PC-3 (cell line): ENCODE results near the gene FGFR2. TPM values are rescaled to one million over a fixed set of nuclear protein-coding genes. Genes with fewer than 3 reads are reported as not detected.

ENCODE experiments used
- ATAC-seq: fragments of 200-7000 bp; cut with Tn5 transposase; 2 replicates; pipeline ENCODE4 v1.9.1; 2020; ENCODE audit warnings: mild to moderate bottlenecking, moderate library complexity
- BruUV-seq: library from RNA; stranded (reverse); fragments of 400-500 nt; replicated peaks from 2 replicates; lab custom pipeline; 2021; lab: Mats Ljungman, UMichigan
- CTCF ChIA-PET: fragments of 300-600 bp; sonication (Branson Sonifier 250); formaldehyde crosslinking; loops from one replicate; lab custom pipeline; 2022; ENCODE audit warnings: antibody characterized with exemption; lab: Charles Lee
- POLR2A ChIA-PET: fragments of 300-600 bp; sonication (Branson Sonifier 250); formaldehyde crosslinking; loops from one replicate; lab custom pipeline; 2022; ENCODE audit warnings: antibody characterized with exemption; ENCODE audit not compliant: unreplicated experiment; lab: Charles Lee
- DNase-seq: peaks from one replicate; pipeline ENCODE4 v3.0.0-alpha.2; 2015
- H2AFZ ChIP-seq: fragments of 300-600 bp; sonication (generic); 2 replicates; pipeline ENCODE4 v1.6.0; 2016; ENCODE audit warnings: antibody characterized with exemption, low read length
- H3F3A ChIP-seq: fragments of 300-600 bp; sonication (generic); one replicate; pipeline ENCODE4 v1.6.0; 2017; ENCODE audit warnings: antibody characterized with exemption, low read length, control low read depth, mild to moderate bottlenecking; ENCODE audit not compliant: unreplicated experiment
- H3K27ac ChIP-seq: fragments of 300-600 bp; sonication (generic); 2 replicates; pipeline ENCODE4 v1.5.1; 2016; ENCODE audit warnings: mild to moderate bottlenecking, low read length
- H3K27me3 ChIP-seq: fragments of 300-600 bp; sonication (generic); 2 replicates; pipeline ENCODE4 v1.6.1; 2016; ENCODE audit warnings: low read length, mixed read lengths
- H3K36me3 ChIP-seq: fragments of 300-600 bp; sonication (generic); 2 replicates; pipeline ENCODE4 v1.6.1; 2016; ENCODE audit warnings: low read depth, mixed run types, low read length, mixed read lengths
- H3K4me1 ChIP-seq: fragments of 300-600 bp; sonication (generic); 2 replicates; pipeline ENCODE4 v1.5.1; 2016; ENCODE audit warnings: low read length; ENCODE audit not compliant: insufficient read depth
- H3K4me2 ChIP-seq: fragments of 300-600 bp; sonication (generic); 2 replicates; pipeline ENCODE4 v1.6.0; 2016; ENCODE audit warnings: low read length
- H3K4me3 ChIP-seq: fragments of 300-600 bp; sonication (generic); 2 replicates; pipeline ENCODE4 v1.5.1; 2016; ENCODE audit warnings: mild to moderate bottlenecking, low read length, mixed read lengths
- H3K79me2 ChIP-seq: fragments of 300-600 bp; sonication (generic); 2 replicates; pipeline ENCODE4 v1.6.1; 2017; ENCODE audit warnings: low read length, mixed read lengths
- H3K9ac ChIP-seq: fragments of 300-600 bp; sonication (generic); 2 replicates; pipeline ENCODE4 v1.6.0; 2016; ENCODE audit warnings: mild to moderate bottlenecking, low read length
- H3K9me2 ChIP-seq: fragments of 300-600 bp; sonication (generic); replicated peaks from 2 replicates; pipeline ENCODE4 v1.6.1; 2016; ENCODE audit warnings: mixed run types, low read length, mixed read lengths
- H3K9me3 ChIP-seq: fragments of 300-600 bp; sonication (generic); 2 replicates; pipeline ENCODE4 v1.6.1; 2016; ENCODE audit warnings: low read length, mixed read lengths
- H4K20me1 ChIP-seq: fragments of 300-600 bp; sonication (generic); 2 replicates; pipeline ENCODE4 v1.6.1; 2016; ENCODE audit warnings: low read length, mixed read lengths
- CTCF ChIP-seq: fragments of 300-600 bp; sonication (generic); conservative IDR thresholded peaks from 2 replicates; pipeline ENCODE4 v1.5.1; 2017; ENCODE audit warnings: antibody characterized with exemption, low read depth, mild to moderate bottlenecking, low read length
- EZH2 ChIP-seq: fragments of 300-600 bp; sonication (generic); IDR thresholded peaks from one replicate; pipeline ENCODE4 v1.6.1; 2017; ENCODE audit warnings: antibody characterized with exemption, mild to moderate bottlenecking, low read length; ENCODE audit not compliant: unreplicated experiment
- EZH2phosphoT487 ChIP-seq: fragments of 300-600 bp; sonication (generic); IDR thresholded peaks from 2 replicates; pipeline ENCODE4 v1.6.1; 2018; ENCODE audit warnings: mild to moderate bottlenecking, antibody characterized with exemption, low read length, borderline replicate concordance
- intact Hi-C: fragments of 100-400 bp; cut with micrococcal nuclease; formaldehyde crosslinking; loops from 2 replicates; pipeline ENCODE4 v1.9.0; 2023
- total RNA-seq: library from RNA; depleted of rRNA; stranded (reverse); fragments of >200 nt; gene quantifications from 2 replicates; pipeline ENCODE4 v1.2.3, GENCODE V29; 2014

Gene FGFR2
- total RNA-seq, 1 experiment from 2014 or later: 0.36 TPM

- Histone ChIP-seq H3K4me1 (peaks cover 12% of the 10 kb centered on the region), H3F3A (no peaks in the 10 kb centered on the region), H3K9me3 (no peaks in the 10 kb centered on the region), H3K36me3 (no peaks in the 10 kb centered on the region), H4K20me1 (no peaks in the 10 kb centered on the region), H3K9me2 (no peaks in the 10 kb centered on the region), H3K4me3 (no peak overlapping the region), H3K9ac (no peak overlapping the region), H3K27me3 (peaks cover 1% of the 10 kb centered on the region; the same call in 1 of the 2 replicates), H3K27ac (no peak overlapping the region), H2AFZ (no peak overlapping the region), H3K79me2 (no peaks in the 10 kb centered on the region), H3K4me2 (no peak overlapping the region)
- no peak for TF ChIP-seq CTCF
- no peak for TF ChIP-seq EZH2phosphoT487
- TF ChIP-seq EZH2: no peak
- CTCF ChIA-PET: no interaction called here
- DNase-seq: no peak
- BruUV-seq: no TSS peak
- intact Hi-C loops: no loop called here
- POLR2A ChIA-PET: no interaction called here
- no peak for ATAC-seq
Observed at GRCh38 chr10:121578965-121579364, 19.3 kb downstream of the FGFR2 start.

- Histone ChIP-seq H4K20me1 (no peaks in the 10 kb centered on the region), H3K9ac (no peak overlapping the region), H3F3A (no peaks in the 10 kb centered on the region), H3K27ac (no peak overlapping the region), H3K4me1 (peaks cover 12% of the 10 kb centered on the region), H3K79me2 (no peaks in the 10 kb centered on the region), H3K36me3 (no peaks in the 10 kb centered on the region), H3K4me3 (no peak overlapping the region), H3K4me2 (no peak overlapping the region), H3K27me3 (peaks cover 8% of the 10 kb centered on the region), H2AFZ (no peak overlapping the region), H3K9me3 (no peaks in the 10 kb centered on the region), H3K9me2 (no peaks in the 10 kb centered on the region)
- no TSS peak for BruUV-seq
- ChIA-PET POLR2A (no interaction called here), CTCF (no interaction called here)
- TF ChIP-seq CTCF: no peak
- TF ChIP-seq EZH2: no peak
- no peak for TF ChIP-seq EZH2phosphoT487
- intact Hi-C loops: no loop called here
- ATAC-seq (no peak), DNase-seq (no peak)
Observed at GRCh38 chr10:121578298-121578697, 19.9 kb downstream of the FGFR2 start.

DNA sequence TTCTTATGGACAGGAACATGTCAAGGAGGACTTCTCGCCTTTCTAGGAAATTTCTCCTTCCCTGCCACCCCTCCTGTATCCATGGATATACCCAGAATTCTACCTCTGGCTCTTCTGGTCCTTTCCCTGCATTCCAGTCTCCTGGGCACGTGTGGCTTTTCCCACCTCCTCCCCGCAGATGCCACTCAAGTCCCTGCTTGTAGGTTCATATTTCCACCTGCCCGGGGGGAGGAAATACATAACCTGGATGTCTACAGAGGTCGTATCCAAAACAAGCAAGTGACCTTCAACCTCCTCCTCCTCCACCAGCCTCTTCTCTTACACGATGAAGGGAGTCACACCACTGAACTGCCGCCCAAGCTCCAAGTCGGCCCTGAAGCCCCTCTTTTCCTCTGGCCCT lies 20.7 kb downstream of the FGFR2 start:
- CTCF ChIA-PET: no interaction called here
- no peak overlapping the region for H3K4me2 ChIP-seq

More for the DNA sequence above, 20.7 kb downstream of the FGFR2 start:
- no peak for DNase-seq
- H3K27me3 ChIP-seq: peaks cover 15% of the 10 kb centered on the region
- intact Hi-C loops: no loop called here
- H3K4me3 ChIP-seq: no peak overlapping the region
- no peaks in the 10 kb centered on the region for H3K79me2 ChIP-seq
- H3F3A ChIP-seq: no peaks in the 10 kb centered on the region
- no TSS peak for BruUV-seq
- ATAC-seq: no peak
- no peak overlapping the region for H3K27ac ChIP-seq
- H3K4me1 ChIP-seq: peaks cover 12% of the 10 kb centered on the region
- POLR2A ChIA-PET: no interaction called here
- H3K9ac ChIP-seq: no peak overlapping the region
- no peaks in the 10 kb centered on the region for H4K20me1 ChIP-seq
- H2AFZ ChIP-seq: no peak overlapping the region
- no peaks in the 10 kb centered on the region for H3K9me3 ChIP-seq
- H3K36me3 ChIP-seq: no peaks in the 10 kb centered on the region
- no peaks in the 10 kb centered on the region for H3K9me2 ChIP-seq
- TF ChIP-seq CTCF (no peak), EZH2phosphoT487 (no peak), EZH2 (no peak)
